Testis (tissue), 2 donors: ENCODE results near the gene NSUN3.

ENCODE experiments used
- POLR2A ChIP-seq: fragments of 450-650 bp; IDR thresholded peaks from one replicate; pipeline ENCODE4 v1.6.1; 2017; ENCODE audit warnings: antibody characterized with exemption, mild to moderate bottlenecking, moderate library complexity
- TF ChIP-seq, protein P1 (sequence below), 3 experiments: fragments of 450-650 bp in 2 of 3; fragments of 200-600 bp in 1 of 3; sonication (generic) in 1 of 3; IDR thresholded peaks; one replicate each; pipeline ENCODE4 v1.5.1; 2016 to 2019; ENCODE audit warnings: antibody characterized with exemption in 3 of 3, mild to moderate bottlenecking in 2 of 3, moderate library complexity in 1 of 3

DNA sequence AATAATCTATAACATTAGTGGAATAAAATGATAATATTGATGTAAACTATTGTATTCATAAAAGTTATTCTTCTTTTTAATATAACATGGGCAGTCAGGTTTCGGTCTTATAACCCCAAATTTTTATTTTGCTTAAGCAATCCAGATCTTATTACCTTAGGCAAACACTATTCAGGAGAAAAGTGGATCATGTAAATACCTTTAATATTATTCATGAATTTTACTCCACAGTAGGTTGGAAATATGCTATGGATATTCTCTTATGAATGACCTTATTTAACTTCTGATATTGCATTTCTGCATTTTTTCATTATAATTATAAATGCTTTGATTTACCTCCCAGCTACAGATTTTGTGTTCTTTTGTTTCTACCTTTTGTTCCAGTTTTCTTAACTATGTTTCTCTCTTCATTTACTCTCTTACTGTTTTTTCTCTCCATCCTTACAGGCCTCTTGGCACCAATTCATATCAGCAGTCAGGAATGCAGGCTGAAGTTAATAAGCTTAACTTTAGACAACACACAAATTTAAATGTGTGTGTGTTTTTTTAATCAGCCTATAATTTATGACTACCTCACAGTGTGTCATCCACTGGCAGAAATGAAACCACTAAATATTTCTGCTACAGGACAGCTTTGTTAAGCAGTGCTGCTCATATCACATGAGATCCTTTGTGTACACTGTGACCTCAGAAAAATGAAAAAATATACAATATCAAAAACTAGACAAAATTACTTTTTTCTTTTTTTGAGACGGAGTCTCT lies 111.0 kb downstream of the NSUN3 start:
- no peak for TF ChIP-seq POLR2A
- TF ChIP-seq, protein P1, sequence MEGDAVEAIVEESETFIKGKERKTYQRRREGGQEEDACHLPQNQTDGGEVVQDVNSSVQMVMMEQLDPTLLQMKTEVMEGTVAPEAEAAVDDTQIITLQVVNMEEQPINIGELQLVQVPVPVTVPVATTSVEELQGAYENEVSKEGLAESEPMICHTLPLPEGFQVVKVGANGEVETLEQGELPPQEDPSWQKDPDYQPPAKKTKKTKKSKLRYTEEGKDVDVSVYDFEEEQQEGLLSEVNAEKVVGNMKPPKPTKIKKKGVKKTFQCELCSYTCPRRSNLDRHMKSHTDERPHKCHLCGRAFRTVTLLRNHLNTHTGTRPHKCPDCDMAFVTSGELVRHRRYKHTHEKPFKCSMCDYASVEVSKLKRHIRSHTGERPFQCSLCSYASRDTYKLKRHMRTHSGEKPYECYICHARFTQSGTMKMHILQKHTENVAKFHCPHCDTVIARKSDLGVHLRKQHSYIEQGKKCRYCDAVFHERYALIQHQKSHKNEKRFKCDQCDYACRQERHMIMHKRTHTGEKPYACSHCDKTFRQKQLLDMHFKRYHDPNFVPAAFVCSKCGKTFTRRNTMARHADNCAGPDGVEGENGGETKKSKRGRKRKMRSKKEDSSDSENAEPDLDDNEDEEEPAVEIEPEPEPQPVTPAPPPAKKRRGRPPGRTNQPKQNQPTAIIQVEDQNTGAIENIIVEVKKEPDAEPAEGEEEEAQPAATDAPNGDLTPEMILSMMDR (IDR thresholded peaks at IDR 0.05): no peak
